Astrocyte (in vitro differentiated cells and primary cell): ENCODE data around the gene CIAPIN1.

Source experiments
- CTCF ChIP-seq: IDR thresholded peaks from 2 replicates; pipeline ENCODE4 v1.5.1; 2011; ENCODE audit warnings: low read depth, mild to moderate bottlenecking, inconsistent platforms, low read length, moderate library complexity; ENCODE audit not compliant: insufficient read depth
- EZH2 ChIP-seq: IDR thresholded peaks from 2 replicates; pipeline ENCODE4 v1.6.1; 2012; ENCODE audit warnings: mild to moderate bottlenecking, low read length, inconsistent platforms; ENCODE audit not compliant: insufficient read depth

GRCh38 chr16:57435838-57436237 lies 11.3 kb downstream of the CIAPIN1 start:
- TF ChIP-seq CTCF = no peak
- no peak for TF ChIP-seq EZH2
